WTC11 (cell line): ENCODE results near the gene MED13.

Source experiments
- AR ChIP-seq: fragments of 250-450 bp; sonication (Bioruptor Pico); IDR thresholded peaks from 2 replicates; pipeline ENCODE4 v1.9.0; 2021; ENCODE audit warnings: mild to moderate bottlenecking
- ATF3 ChIP-seq: sonication (generic); formaldehyde crosslinking; conservative IDR thresholded peaks from 2 replicates; pipeline ENCODE4 v1.8.1; 2022; ENCODE audit warnings: mild to moderate bottlenecking, missing genetic modification reagents
- CTCF ChIP-seq: fragments of 200-600 bp; IDR thresholded peaks from 2 replicates; pipeline ENCODE4 v1.8.0; 2022; ENCODE audit warnings: antibody characterized with exemption
- ETV6 ChIP-seq: sonication (generic); formaldehyde crosslinking; IDR thresholded peaks from 2 replicates; pipeline ENCODE4 v1.8.1; 2022; ENCODE audit warnings: mild to moderate bottlenecking, missing genetic modification reagents
- FOXP1 ChIP-seq: sonication (generic); formaldehyde crosslinking; IDR thresholded peaks from 2 replicates; pipeline ENCODE4 v1.8.0; 2022; ENCODE audit warnings: missing genetic modification reagents, mild to moderate bottlenecking, moderate library complexity, borderline replicate concordance
- JUN ChIP-seq: sonication (generic); formaldehyde crosslinking; IDR thresholded peaks from 2 replicates; pipeline ENCODE4 v1.8.0; 2023; ENCODE audit warnings: mild to moderate bottlenecking, missing genetic modification reagents
- MAX ChIP-seq: sonication (generic); formaldehyde crosslinking; IDR thresholded peaks from 2 replicates; pipeline ENCODE4 v1.8.0; 2022; ENCODE audit warnings: mild to moderate bottlenecking, missing genetic modification reagents
- MYBL2 ChIP-seq: sonication (generic); formaldehyde crosslinking; IDR thresholded peaks from 2 replicates; pipeline ENCODE4 v1.8.1; 2023; ENCODE audit warnings: mild to moderate bottlenecking, moderate library complexity, missing genetic modification reagents
- NR2C2 ChIP-seq: sonication (generic); formaldehyde crosslinking; IDR thresholded peaks from 2 replicates; pipeline ENCODE4 v1.8.0; 2022; ENCODE audit warnings: mild to moderate bottlenecking, missing genetic modification reagents
- TP53 ChIP-seq: sonication (generic); formaldehyde crosslinking; IDR thresholded peaks from 2 replicates; pipeline ENCODE4 v1.8.1; 2023; ENCODE audit warnings: mild to moderate bottlenecking, missing genetic modification reagents
- USF1 ChIP-seq: sonication (generic); formaldehyde crosslinking; IDR thresholded peaks from 2 replicates; pipeline ENCODE4 v1.8.0; 2022; ENCODE audit warnings: mild to moderate bottlenecking, missing genetic modification reagents
- ZBTB43 ChIP-seq: sonication (generic); formaldehyde crosslinking; IDR thresholded peaks from 2 replicates; pipeline ENCODE4 v1.8.1; 2023; ENCODE audit warnings: mild to moderate bottlenecking, missing genetic modification reagents
- ZNF263 ChIP-seq: sonication (generic); formaldehyde crosslinking; IDR thresholded peaks from 2 replicates; pipeline ENCODE4 v1.8.1; 2022; ENCODE audit warnings: low read depth, mild to moderate bottlenecking, moderate library complexity, missing genetic modification reagents

- TF ChIP-seq CTCF (no peak), ZNF263 (no peak), MYBL2 (CRISPR knock-in tag) (no peak), ATF3 (CRISPR knock-in tag) (no peak), USF1 (no peak), JUN (CRISPR knock-in tag) (no peak), AR (no peak), TP53 (no peak), ETV6 (CRISPR knock-in tag) (no peak), NR2C2 (CRISPR knock-in tag) (no peak), MAX (no peak), FOXP1 (CRISPR knock-in tag) (no peak), ZBTB43 (no peak)
Observed at GRCh38 chr17:62043140-62043539, 21.9 kb downstream of the MED13 start.
